GM21723 (cell line): ENCODE measurements around the gene IDUA.
A peak's percentile ranks its signal among the peaks of the same experiment; 100 is the strongest.
"Not testable (repeated sequence)": the region's sequence is repeated elsewhere in the genome, so short reads cannot be mapped to it uniquely, and the experiment has no call there.

Experiments
- ATAC-seq: cut with Tn5 transposase; IDR thresholded peaks from one replicate; pipeline ENCODE4 v1.9.1; 2021; ENCODE audit warnings: mild to moderate bottlenecking, moderate library complexity; ENCODE audit not compliant: unreplicated experiment

Gene IDUA

GRCh38 chr4:986879-987623, at the start of gene IDUA:
Gene IDUA (plus strand): TSS chr4:987044. CDS start chr4:987085, 41 bp downstream.
- peak; percentile 80 for ATAC-seq

GRCh38 chr4:939508-939907, 47.3 kb upstream of the IDUA start:
- not testable (repeated sequence) for ATAC-seq

GRCh38 chr4:945274-946102, 41.4 kb upstream of the IDUA start:
- no peak for ATAC-seq

GRCh38 chr4:946103-946450, 40.8 kb upstream of the IDUA start:
- no peak for ATAC-seq

GRCh38 chr4:946517-947471, 40.0 kb upstream of the IDUA start:
- no peak for ATAC-seq

GRCh38 chr4:947491-947971, 39.3 kb upstream of the IDUA start:
- no peak for ATAC-seq

- no peak for ATAC-seq
Observed at GRCh38 chr4:948101-948935, 38.5 kb upstream of the IDUA start.

GRCh38 chr4:948936-949300, 37.9 kb upstream of the IDUA start:
- ATAC-seq = no peak

- ATAC-seq = no peak
Observed at GRCh38 chr4:949656-950055, 37.2 kb upstream of the IDUA start.

- no peak for ATAC-seq
Observed at GRCh38 chr4:950136-951020, 36.5 kb upstream of the IDUA start.

- ATAC-seq = no peak
Observed at GRCh38 chr4:951186-951585, 35.7 kb upstream of the IDUA start.

- no peak for ATAC-seq
Observed at GRCh38 chr4:951594-952468, 35.0 kb upstream of the IDUA start.

GRCh38 chr4:952881-953573, 33.8 kb upstream of the IDUA start:
- ATAC-seq = no peak

- no peak for ATAC-seq
Observed at GRCh38 chr4:953574-953915, 33.3 kb upstream of the IDUA start.

- no peak for ATAC-seq
Observed at GRCh38 chr4:954211-955020, 32.4 kb upstream of the IDUA start.

GRCh38 chr4:955161-955921, 31.5 kb upstream of the IDUA start:
- no peak for ATAC-seq
